Gastrocnemius medialis (tissue), 4 donors: ENCODE measurements around the gene MAD1L1. TPM values are rescaled to one million over a fixed set of nuclear protein-coding genes. Genes with fewer than 3 reads are reported as not detected.

Source experiments
- ATAC-seq, 2 donors: fragments of 150-250 bp; one replicate each; pipeline ENCODE4 v1.9.1; 2016
- DNase-seq, 2 donors: peaks; one replicate each; pipeline ENCODE4 v3.0.0-alpha.2; 2019
- H3K27ac ChIP-seq, 4 donors: fragments of 200-600 bp; sonication (generic); 1 replicate in 1 of 4; 2 replicates in 3 of 4; pipeline ENCODE4 v1.5.1; 2016 to 2018; ENCODE audit warnings: mild to moderate bottlenecking in 2 of 4, moderate library complexity in 1 of 4
- H3K27me3 ChIP-seq, 3 donors: fragments of 200-600 bp; sonication (generic) in 2 of 3; 1 replicate in 1 of 3; 2 replicates in 2 of 3; pipeline versions ENCODE4 v1.5.1 to v1.6.0; 2016 to 2019; ENCODE audit warnings: mild to moderate bottlenecking in 1 of 3, moderate library complexity in 1 of 3
- H3K36me3 ChIP-seq, 2 donors: fragments of 200-600 bp; sonication (generic) in 1 of 2; one replicate each; pipeline ENCODE4 v1.5.1; 2017 to 2018
- H3K4me1 ChIP-seq, 2 donors: fragments of 200-600 bp; sonication (generic) in 1 of 2; one replicate each; pipeline ENCODE4 v1.5.1; 2016 to 2017; ENCODE audit warnings: mild to moderate bottlenecking in 2 of 2
- H3K4me3 ChIP-seq, 4 donors: fragments of 200-600 bp; sonication (generic) in 3 of 4; 1 replicate in 1 of 4; 2 replicates in 3 of 4; pipeline ENCODE4 v1.5.1; 2016 to 2019; ENCODE audit warnings: mild to moderate bottlenecking in 2 of 4
- H3K9me3 ChIP-seq, 3 donors: fragments of 200-600 bp; sonication (generic) in 2 of 3; 1 replicate in 1 of 3; 2 replicates in 2 of 3; pipeline ENCODE4 v1.5.1; 2016 to 2019
- CTCF ChIP-seq, 5 experiments: fragments of 450-650 bp in 3 of 5; fragments of 200-600 bp in 2 of 5; sonication (generic) in 2 of 5; IDR thresholded peaks in 4 of 5; conservative IDR thresholded peaks in 1 of 5; 1 replicate in 4 of 5; 2 replicates in 1 of 5; pipeline ENCODE4 v1.5.1; 2016 to 2019; ENCODE audit warnings: antibody characterized with exemption in 5 of 5, mild to moderate bottlenecking in 3 of 5, moderate library complexity in 3 of 5
- POLR2A ChIP-seq, 2 donors: fragments of 450-650 bp; IDR thresholded peaks; one replicate each; pipeline ENCODE4 v1.6.1; 2017; ENCODE audit warnings: antibody characterized with exemption in 2 of 2, mild to moderate bottlenecking in 2 of 2, moderate library complexity in 2 of 2
- in situ Hi-C, 4 donors: fragments of 200-750 bp; cut with MboI; loops; one replicate each; pipeline versions ENCODE4 v1.15.0 to v1.8.0; 2017; ENCODE audit warnings: low sequenced_read_pairs in 4 of 4
- intact Hi-C: fragments of 100-400 bp; cut with DNase I; formaldehyde crosslinking; loops from one replicate; pipeline ENCODE4 v1.15.1; 2023; ENCODE audit warnings: low total_unique reads
- total RNA-seq, 4 donors: library from RNA; depleted of rRNA; stranded (reverse); fragments of >200 nt; gene quantifications; one replicate each; pipeline versions ENCODE4 v1.1.0 to v1.2.3, GENCODE V29; 2016

The MAD1L1 gene
- total RNA-seq, 4 donors from 2014 or later = 19.7 to 32.4 (median 22.7) TPM

GRCh38 chr7:2051707-2052656 lies 180.8 kb downstream of the MAD1L1 start:
- DNase-seq (no peak), ATAC-seq (peak in 1 of 2 donors; percentile 19)
- no peak overlapping the region for H3K4me3 ChIP-seq
- no peaks in the 10 kb centered on the region for H3K36me3 ChIP-seq
- intact Hi-C loops (no loop called here), in situ Hi-C loops (no loop called here)
- H3K9me3 ChIP-seq = no peaks in the 10 kb centered on the region
- H3K27ac ChIP-seq = no peak overlapping the region
- no peaks in the 10 kb centered on the region for H3K27me3 ChIP-seq
- TF ChIP-seq POLR2A (IDR thresholded peaks at IDR 0.05) (no peak), CTCF (IDR thresholded peaks at IDR 0.05 in 4 of 5, conservative IDR thresholded peaks at IDR 0.05 in 1 of 5) (no peak)
- peaks cover 4 to 16% of the 10 kb centered on the region in 2 donors for H3K4me1 ChIP-seq

DNA sequence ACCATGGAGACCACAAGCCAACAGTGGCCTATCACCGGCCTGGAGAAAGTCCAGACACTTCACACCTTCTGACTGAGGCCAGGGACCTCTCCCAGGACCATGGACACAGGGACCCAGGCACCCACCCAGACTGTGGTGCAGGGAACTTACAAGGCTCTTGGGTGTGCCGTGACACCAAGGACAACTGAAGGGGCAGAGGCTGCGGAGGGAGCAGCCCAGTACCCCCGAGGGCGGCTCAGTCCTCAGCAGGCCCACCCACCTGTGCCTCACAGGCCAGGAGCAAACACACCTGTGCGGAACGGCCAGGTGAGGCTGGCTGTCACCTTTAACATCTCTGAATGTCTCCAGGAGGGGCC lies 182.3 kb downstream of the MAD1L1 start:
- Histone ChIP-seq H3K9me3 (no peaks in the 10 kb centered on the region), H3K36me3 (no peaks in the 10 kb centered on the region), H3K4me1 (peaks cover 4 to 16% of the 10 kb centered on the region in 2 donors), H3K4me3 (no peak overlapping the region), H3K27ac (no peak overlapping the region), H3K27me3 (no peaks in the 10 kb centered on the region)
- intact Hi-C loops (no loop called here), in situ Hi-C loops (no loop called here)
- TF ChIP-seq POLR2A (IDR thresholded peaks at IDR 0.05) (no peak), CTCF (IDR thresholded peaks at IDR 0.05 in 4 of 5, conservative IDR thresholded peaks at IDR 0.05 in 1 of 5) (no peak)
- DNase-seq (no peak), ATAC-seq (no peak)

- DNase-seq (no peak), ATAC-seq (no peak)
- no peaks in the 10 kb centered on the region for H3K9me3 ChIP-seq
- no peak overlapping the region for H3K4me3 ChIP-seq
- H3K4me1 ChIP-seq = peaks cover 4 to 16% of the 10 kb centered on the region in 2 donors
- H3K27me3 ChIP-seq = no peaks in the 10 kb centered on the region
- in situ Hi-C loops (no loop called here), intact Hi-C loops (no loop called here)
- H3K36me3 ChIP-seq = no peaks in the 10 kb centered on the region
- no peak overlapping the region for H3K27ac ChIP-seq
- TF ChIP-seq CTCF (IDR thresholded peaks at IDR 0.05 in 4 of 5, conservative IDR thresholded peaks at IDR 0.05 in 1 of 5) = no peak
- TF ChIP-seq POLR2A (IDR thresholded peaks at IDR 0.05) = no peak
Observed at GRCh38 chr7:2049782-2050510, 182.8 kb downstream of the MAD1L1 start.

DNA sequence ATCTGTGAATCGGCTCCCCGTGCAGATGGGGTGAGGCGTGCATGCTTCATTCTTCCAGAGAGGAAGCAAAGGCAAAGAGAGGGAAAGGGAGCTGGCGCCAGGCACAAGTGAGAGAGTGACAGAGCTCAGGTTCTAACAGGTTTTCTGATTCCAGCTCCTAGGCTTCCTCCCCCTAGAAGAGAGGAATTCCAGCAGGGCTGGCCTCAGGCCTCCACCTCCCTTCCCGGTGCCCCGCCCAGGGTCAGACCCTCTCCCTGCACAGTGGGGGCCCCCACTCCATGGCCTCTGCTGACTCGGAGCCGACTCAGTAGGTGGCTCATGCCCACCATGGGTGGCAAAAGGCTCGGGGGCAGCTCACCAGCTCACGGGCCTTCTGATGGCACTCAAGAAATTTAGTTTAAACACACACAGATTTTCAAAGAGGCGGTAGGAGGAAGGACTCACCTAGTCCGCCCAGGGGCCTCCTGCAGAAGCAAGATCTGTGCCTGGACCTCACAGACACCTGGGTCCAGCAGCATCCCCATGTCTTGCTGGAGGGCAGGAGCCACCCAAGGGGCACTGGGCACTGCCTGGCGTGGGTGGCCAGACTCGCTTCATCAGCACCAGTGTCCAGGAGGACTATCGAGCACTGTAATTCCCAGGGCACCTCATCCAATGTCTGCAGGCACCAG lies 183.5 kb downstream of the MAD1L1 start:
- Histone ChIP-seq H3K27ac (no peak overlapping the region), H3K27me3 (no peaks in the 10 kb centered on the region), H3K4me3 (no peak overlapping the region), H3K9me3 (no peaks in the 10 kb centered on the region), H3K4me1 (peaks cover 4 to 16% of the 10 kb centered on the region in 2 donors), H3K36me3 (no peaks in the 10 kb centered on the region)
- no peak for ATAC-seq
- in situ Hi-C loops (no loop called here), intact Hi-C loops (no loop called here)
- DNase-seq = no peak
- no peak for TF ChIP-seq POLR2A (IDR thresholded peaks at IDR 0.05)
- no peak for TF ChIP-seq CTCF (IDR thresholded peaks at IDR 0.05 in 4 of 5, conservative IDR thresholded peaks at IDR 0.05 in 1 of 5)
